Activated naive CD8-positive, alpha-beta T cell (primary cell): Measurements from ENCODE around the gene CPNE5.

Experiments
- H3K27ac Mint-ChIP-seq: one replicate; pipeline ENCODE4 v1.8.0; 2021; ENCODE audit warnings: mixed read lengths
- H3K27me3 Mint-ChIP-seq: one replicate; pipeline ENCODE4 v1.8.0; 2021; ENCODE audit warnings: mixed read lengths
- H3K36me3 Mint-ChIP-seq: one replicate; pipeline ENCODE4 v1.8.0; 2021; ENCODE audit warnings: mixed read lengths
- H3K4me1 Mint-ChIP-seq: one replicate; pipeline ENCODE4 v1.8.0; 2021; ENCODE audit warnings: low read depth, mixed read lengths
- H3K4me3 Mint-ChIP-seq: one replicate; pipeline ENCODE4 v1.8.0; 2021; ENCODE audit warnings: mild to moderate bottlenecking, mixed read lengths
- H3K9me3 Mint-ChIP-seq: one replicate; pipeline ENCODE4 v1.8.0; 2021; ENCODE audit warnings: low read depth, mixed read lengths

Gene CPNE5

DNA sequence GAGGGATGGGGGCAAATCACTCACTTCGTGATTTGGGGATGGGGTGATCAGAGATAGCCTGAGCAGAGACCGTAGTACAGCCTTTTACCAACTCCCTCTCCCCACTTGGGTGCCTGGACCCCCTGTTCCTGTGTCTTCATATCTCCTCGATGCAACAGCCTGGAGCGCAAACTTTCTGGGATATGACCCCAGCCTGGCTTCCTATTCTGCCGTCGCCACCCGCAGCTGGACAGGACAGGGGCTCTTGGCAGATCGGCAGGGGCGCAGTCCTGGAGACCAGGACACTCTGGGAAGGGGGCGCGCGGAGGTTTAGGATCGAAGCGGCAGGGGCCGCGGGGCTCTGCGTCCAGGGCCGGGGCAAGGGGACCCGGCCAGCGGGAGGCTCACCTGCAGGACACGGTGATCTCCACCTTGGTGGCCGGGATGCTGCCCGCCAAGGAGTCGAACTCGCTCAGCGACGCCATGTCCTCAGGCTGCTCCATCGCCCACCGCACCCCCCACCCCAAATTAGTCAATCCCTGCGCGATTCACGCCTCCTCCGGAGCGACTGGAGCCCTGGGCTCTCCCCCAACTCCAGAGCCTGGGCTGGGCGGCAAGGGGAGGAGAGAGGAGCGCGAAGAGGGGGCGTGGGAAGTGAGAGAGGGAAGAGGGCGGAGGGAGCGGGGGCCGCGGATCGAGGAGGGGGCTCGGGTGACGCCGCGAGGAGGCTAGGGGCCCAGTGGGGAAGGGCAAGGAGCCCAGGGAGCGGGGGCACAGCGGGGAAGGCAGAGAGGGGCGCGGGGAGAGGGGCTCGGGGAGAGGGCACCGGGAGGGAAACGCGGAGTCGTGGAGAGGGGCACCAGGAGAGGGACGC is at the start of gene CPNE5:
TSS of gene CPNE5 (minus strand) at position 549 of the 853 bp plus-strand sequence. CDS start at position 482, 67 bp downstream.
- Mint-ChIP-seq H3K27ac (peak within 1 kb of the TSS; percentile 34), H3K4me1 (peaks cover 10% of the 10 kb centered on the region), H3K9me3 (no peaks in the 10 kb centered on the region), H3K36me3 (no peaks in the 10 kb centered on the region), H3K27me3 (peaks cover 13% of the 10 kb centered on the region), H3K4me3 (peak within 1 kb of the TSS; percentile 80)

DNA sequence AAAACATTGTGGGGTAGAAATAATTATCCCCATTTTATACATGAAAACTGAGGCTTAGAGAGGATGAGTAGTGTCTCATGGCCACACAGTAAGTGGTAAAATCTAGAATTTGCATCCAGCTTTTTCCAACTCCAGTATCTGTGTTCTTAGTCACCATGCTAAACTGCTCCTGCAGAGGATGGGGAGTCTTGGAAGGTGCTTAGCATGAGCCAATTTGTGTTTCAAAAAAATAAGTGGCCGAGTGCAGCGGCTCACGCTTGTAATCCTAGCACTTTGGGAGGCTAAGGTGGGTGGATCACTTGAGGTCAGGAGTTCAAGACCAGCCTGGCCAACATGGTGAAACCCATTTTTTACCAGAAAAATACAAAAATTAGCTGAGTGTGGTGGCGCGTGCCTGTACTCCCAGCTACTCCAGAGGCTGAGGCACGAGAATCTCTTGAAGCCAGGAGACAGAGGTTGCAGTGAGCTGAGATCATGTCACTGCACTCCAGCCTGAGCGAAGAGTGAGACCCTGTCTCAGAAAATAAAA is 48.9 kb upstream of the CPNE5 start:
- Mint-ChIP-seq H3K4me1 (peaks cover 39% of the 10 kb centered on the region), H3K4me3 (no peak overlapping the region), H3K36me3 (no peaks in the 10 kb centered on the region), H3K27ac (peak overlapping the region; percentile 28), H3K9me3 (no peaks in the 10 kb centered on the region), H3K27me3 (no peaks in the 10 kb centered on the region)

- Mint-ChIP-seq H3K36me3 (no peaks in the 10 kb centered on the region), H3K27ac (peak overlapping the region; percentile 41), H3K4me3 (peak overlapping the region; percentile 94), H3K27me3 (no peaks in the 10 kb centered on the region), H3K9me3 (no peaks in the 10 kb centered on the region), H3K4me1 (peaks cover 39% of the 10 kb centered on the region)
These were observed 47.8 kb upstream of the CPNE5 start for GRCh38 chr6:36886950-36887618.

DNA sequence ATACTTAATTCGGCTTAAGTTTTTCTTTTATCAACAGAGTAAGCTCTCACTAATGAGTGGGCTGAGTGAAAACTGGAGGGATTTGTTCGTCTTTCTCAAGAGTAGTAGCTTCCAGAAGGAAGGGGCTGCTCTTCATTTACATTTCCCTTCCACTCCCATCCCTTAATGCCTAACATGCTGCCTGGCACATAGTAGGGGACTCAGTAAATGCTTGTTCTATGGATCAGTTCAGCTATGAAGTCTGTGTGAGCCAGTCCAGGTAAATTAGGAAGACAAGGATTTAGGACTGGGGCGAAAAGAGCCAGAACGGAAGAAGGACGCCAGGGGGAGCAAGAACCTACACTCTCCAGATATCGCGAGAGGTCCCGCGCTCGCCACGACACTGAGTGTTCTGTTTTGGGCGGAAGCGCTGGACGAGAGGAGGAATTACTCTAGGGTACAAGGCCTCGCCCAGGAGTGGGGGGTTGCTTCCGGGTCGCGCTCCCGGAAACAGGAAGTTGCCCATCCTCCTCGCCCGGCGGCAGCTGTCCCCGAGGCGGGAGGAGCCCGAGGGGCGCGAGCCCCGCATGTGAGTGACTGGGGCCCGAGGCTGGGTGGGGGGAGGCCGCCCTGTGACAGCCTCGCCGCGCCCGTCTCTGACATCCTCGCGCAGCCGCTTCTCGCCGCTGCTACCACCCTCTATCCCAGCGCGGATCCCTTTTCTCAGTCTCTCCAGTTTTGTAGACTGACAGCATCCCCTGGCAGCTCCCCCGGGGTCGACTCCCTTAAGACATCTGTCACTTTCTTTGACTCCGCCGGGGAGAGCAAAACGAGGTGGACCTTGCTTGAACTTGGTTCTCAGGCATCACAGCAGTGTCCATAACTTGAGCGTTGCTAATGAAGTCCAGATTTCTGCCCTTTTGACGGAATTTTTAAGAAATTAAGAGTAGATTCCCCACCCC is 46.5 kb upstream of the CPNE5 start, which contains the start of gene C6orf89:
TSS of gene C6orf89 (plus strand) at position 492 of the 941 bp plus-strand sequence. CDS start 13,493 bp downstream, outside the sequence.
- H3K36me3 Mint-ChIP-seq: no peaks in the 10 kb centered on the region
- peak within 1 kb of the TSS; percentile 96 for H3K27ac Mint-ChIP-seq
- no peaks in the 10 kb centered on the region for H3K27me3 Mint-ChIP-seq
- H3K4me1 Mint-ChIP-seq: peaks cover 36% of the 10 kb centered on the region
- peak within 1 kb of the TSS; percentile 94 for H3K4me3 Mint-ChIP-seq
- H3K9me3 Mint-ChIP-seq: no peaks in the 10 kb centered on the region

- H3K36me3 Mint-ChIP-seq: no peaks in the 10 kb centered on the region
- H3K27ac Mint-ChIP-seq: no peak overlapping the region
- no peaks in the 10 kb centered on the region for H3K27me3 Mint-ChIP-seq
- peak overlapping the region; percentile 30 for H3K4me3 Mint-ChIP-seq
- H3K4me1 Mint-ChIP-seq: peaks cover 32% of the 10 kb centered on the region
- no peaks in the 10 kb centered on the region for H3K9me3 Mint-ChIP-seq
These were observed 45.4 kb upstream of the CPNE5 start for GRCh38 chr6:36884610-36885009.

DNA sequence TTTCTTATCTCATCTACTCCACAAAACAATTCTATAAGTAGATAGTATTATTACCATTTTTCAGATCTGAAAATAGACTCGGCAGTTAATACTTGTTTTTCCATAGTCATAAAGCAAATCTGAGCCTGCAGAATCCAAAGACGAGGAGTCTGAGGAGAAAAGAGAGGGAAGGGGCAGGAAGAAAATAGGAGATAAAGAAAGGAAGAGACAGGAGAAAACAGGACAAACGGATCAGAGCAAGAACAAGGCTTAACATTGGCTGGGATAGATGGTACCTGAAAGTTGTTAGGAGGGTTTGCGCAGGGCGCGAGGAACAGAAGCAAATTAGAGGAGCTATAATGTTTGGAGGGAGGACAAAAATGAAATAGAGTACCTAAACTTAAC is 36.0 kb upstream of the CPNE5 start:
- H3K4me3 Mint-ChIP-seq: peak overlapping the region; percentile 99
- peaks cover 15% of the 10 kb centered on the region for H3K36me3 Mint-ChIP-seq
- H3K27me3 Mint-ChIP-seq: peaks cover 2% of the 10 kb centered on the region
- no peaks in the 10 kb centered on the region for H3K9me3 Mint-ChIP-seq
- peaks cover 38% of the 10 kb centered on the region for H3K4me1 Mint-ChIP-seq
- H3K27ac Mint-ChIP-seq: peak overlapping the region; percentile 100

- peaks cover 43% of the 10 kb centered on the region for H3K4me1 Mint-ChIP-seq
- no peaks in the 10 kb centered on the region for H3K9me3 Mint-ChIP-seq
- peaks cover 2% of the 10 kb centered on the region for H3K27me3 Mint-ChIP-seq
- H3K36me3 Mint-ChIP-seq: peaks cover 15% of the 10 kb centered on the region
- peak within 1 kb of the TSS; percentile 100 for H3K27ac Mint-ChIP-seq
- H3K4me3 Mint-ChIP-seq: peak within 1 kb of the TSS; percentile 99
These were observed 35.4 kb upstream of the CPNE5 start, which contains the start of gene PPIL1 for GRCh38 chr6:36874443-36875249. Gene PPIL1, minus strand, starts transcription at chr6:36874803. Its CDS starts 31 bp downstream, at chr6:36874772.

DNA sequence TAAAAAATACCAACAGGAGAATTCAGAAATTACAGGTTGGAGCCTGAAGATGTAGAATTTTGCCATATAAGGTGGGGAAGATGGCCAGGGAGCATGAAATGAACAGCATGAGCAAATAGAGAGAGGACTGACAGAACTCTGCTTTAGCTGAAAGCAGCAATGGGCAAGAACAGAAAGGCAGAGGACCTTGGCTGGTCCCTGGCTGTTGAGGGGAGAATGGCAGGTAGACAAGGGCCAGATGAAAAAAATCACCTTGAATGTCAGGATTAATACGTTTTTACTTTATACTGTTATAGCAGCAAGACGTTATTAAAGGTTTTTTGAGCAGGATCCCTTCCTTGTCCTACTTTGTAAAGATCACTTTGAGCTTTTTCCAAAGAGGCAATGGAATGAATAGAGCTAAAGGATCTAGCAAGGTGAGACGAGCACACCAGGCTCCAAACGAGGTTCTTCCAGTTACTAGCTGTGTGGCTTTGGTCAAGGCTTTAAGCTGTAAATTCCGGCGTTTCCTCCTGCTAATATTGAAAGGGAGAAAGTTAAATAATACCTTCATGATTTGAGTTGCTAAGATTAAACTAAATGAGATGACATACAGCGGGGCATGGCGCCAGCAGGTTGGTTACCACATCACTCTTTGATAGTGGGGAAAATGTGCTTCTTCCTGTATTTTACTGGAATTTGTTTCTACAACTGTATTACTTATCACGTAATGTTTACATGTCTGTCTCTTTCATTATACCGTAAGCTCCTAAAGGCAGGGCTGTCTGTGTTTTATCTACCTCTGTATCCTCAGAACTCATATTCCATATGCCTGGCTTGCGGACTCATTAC is 34.6 kb upstream of the CPNE5 start:
- peaks cover 47% of the 10 kb centered on the region for H3K4me1 Mint-ChIP-seq
- peaks cover 15% of the 10 kb centered on the region for H3K36me3 Mint-ChIP-seq
- peaks cover 2% of the 10 kb centered on the region for H3K27me3 Mint-ChIP-seq

DNA sequence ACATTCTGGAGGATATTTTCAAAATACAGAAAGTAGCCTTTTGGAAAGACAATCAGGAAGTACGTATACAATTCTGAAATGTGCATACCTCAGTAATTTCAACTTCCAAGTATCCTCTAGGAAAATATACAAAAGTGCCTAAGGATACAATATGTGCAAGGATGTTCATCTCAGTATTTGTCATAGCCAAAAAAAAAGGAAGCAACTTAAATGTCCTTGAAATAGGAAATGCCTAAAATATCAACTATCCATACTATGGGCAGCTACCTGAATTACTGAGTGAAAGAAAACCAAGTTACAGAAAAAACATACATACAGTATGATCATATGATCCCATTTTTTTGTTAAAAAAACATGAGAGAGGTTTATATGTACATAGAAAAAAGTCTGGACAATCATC is 33.9 kb upstream of the CPNE5 start:
- Mint-ChIP-seq H3K27me3 (peaks cover 2% of the 10 kb centered on the region), H3K4me1 (peaks cover 51% of the 10 kb centered on the region), H3K27ac (peak overlapping the region; percentile 100), H3K4me3 (peak overlapping the region; percentile 99), H3K9me3 (no peaks in the 10 kb centered on the region), H3K36me3 (peaks cover 18% of the 10 kb centered on the region)

More for the DNA sequence above, 34.6 kb upstream of the CPNE5 start:
- Mint-ChIP-seq H3K9me3 (no peaks in the 10 kb centered on the region), H3K27ac (peak overlapping the region; percentile 100), H3K4me3 (peak overlapping the region; percentile 99)

DNA sequence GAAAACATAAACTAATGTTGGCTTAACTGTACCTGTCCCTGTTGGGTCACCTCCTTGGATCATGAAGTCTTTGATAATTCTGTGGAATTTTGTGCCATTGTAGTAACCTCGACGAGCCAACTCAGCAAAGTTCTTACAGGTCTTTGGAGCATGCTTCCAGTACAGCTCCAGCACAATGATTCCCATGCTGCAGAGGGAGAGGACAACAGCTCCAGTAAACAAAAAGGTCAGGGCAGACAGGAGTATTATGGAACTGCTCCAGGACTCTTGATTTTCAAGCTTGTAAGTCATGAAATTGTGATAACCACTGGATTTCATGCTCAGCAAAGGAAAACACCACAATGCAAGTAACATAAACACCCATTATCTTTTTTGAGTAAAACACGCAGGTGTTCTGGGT is 32.4 kb upstream of the CPNE5 start:
- Mint-ChIP-seq H3K9me3 (no peaks in the 10 kb centered on the region), H3K4me1 (peaks cover 63% of the 10 kb centered on the region), H3K4me3 (no peak overlapping the region), H3K27me3 (no peaks in the 10 kb centered on the region), H3K36me3 (peaks cover 22% of the 10 kb centered on the region), H3K27ac (no peak overlapping the region)

DNA sequence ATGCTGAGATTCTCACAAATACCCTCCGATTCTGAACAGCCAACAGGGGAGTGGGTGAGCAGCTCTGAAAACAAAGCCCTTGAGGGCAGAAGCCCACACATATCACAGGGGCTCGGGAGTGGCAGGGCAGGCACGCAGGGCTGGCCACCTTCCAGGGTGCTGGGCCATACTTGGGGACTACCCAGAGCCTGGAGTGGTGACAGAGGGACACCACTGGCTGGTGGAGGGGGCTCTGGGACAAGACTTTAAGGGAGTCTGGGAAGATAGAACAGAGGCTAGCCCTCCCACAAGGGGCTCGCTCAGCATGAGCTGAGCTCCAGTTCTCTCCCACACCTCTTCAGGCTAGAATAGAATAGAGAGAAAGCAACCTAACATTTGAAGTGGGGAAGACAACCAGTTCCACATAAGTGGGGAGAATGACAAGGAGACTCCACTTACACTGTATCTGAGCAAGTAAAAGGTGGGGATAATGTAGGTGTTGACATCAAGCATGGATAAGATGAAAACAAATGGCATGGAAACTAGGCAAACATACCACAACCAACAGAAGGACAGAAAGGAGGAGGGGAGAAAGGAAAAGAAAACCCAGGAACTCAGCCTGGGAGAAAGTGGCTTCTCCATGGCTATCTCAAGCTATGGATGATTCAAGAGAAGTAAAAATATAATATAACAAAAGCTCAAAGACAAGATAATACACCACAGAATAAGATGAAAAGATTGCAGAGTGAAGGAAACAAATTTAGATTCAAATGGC is 28.4 kb upstream of the CPNE5 start:
- H3K4me1 Mint-ChIP-seq: peaks cover 66% of the 10 kb centered on the region
- H3K27ac Mint-ChIP-seq: no peak overlapping the region
- no peak overlapping the region for H3K4me3 Mint-ChIP-seq
- no peaks in the 10 kb centered on the region for H3K9me3 Mint-ChIP-seq
- H3K27me3 Mint-ChIP-seq: no peaks in the 10 kb centered on the region
- H3K36me3 Mint-ChIP-seq: peaks cover 32% of the 10 kb centered on the region

- Mint-ChIP-seq H3K27me3 (no peaks in the 10 kb centered on the region), H3K9me3 (no peaks in the 10 kb centered on the region), H3K4me3 (peak overlapping the region; percentile 30), H3K36me3 (peaks cover 26% of the 10 kb centered on the region), H3K4me1 (peaks cover 58% of the 10 kb centered on the region), H3K27ac (peak overlapping the region; percentile 66)
These were observed 26.6 kb upstream of the CPNE5 start for GRCh38 chr6:36865835-36866234.
